Neural crest cell (in vitro differentiated cells): Measurements from ENCODE around the gene TRIP12. TPM values are rescaled to one million over a fixed set of nuclear protein-coding genes. Genes with fewer than 3 reads are reported as not detected.
A peak's percentile ranks its signal among the peaks of the same experiment; 100 is the strongest.

Experiments used
- DNase-seq: peaks from one replicate; pipeline ENCODE4 v3.0.0; 2021; ENCODE audit warnings: low read depth, mixed read lengths, low spot score
- H3K27ac Mint-ChIP-seq: one replicate; pipeline ENCODE4 v1.8.0; 2021; ENCODE audit warnings: mild to moderate bottlenecking, mixed read lengths; ENCODE audit not compliant: unreplicated experiment
- H3K27me3 Mint-ChIP-seq: 2 replicates; pipeline ENCODE4 v1.8.0; 2021; ENCODE audit warnings: low read depth, mild to moderate bottlenecking, mixed read lengths
- H3K36me3 Mint-ChIP-seq: 2 replicates; pipeline ENCODE4 v1.8.0; 2021; ENCODE audit warnings: low read depth, mild to moderate bottlenecking, mixed read lengths
- H3K4me1 Mint-ChIP-seq: 2 replicates; pipeline ENCODE4 v1.8.0; 2021; ENCODE audit warnings: mixed read lengths
- H3K4me3 Mint-ChIP-seq: one replicate; pipeline ENCODE4 v1.8.0; 2021; ENCODE audit warnings: mild to moderate bottlenecking, mixed read lengths
- H3K9me3 Mint-ChIP-seq: 2 replicates; pipeline ENCODE4 v1.8.0; 2021; ENCODE audit warnings: mixed read lengths
- total RNA-seq: library from RNA; stranded (reverse); gene quantifications from 2 replicates; pipeline ENCODE4 v1.2.1, GENCODE V29; 2021
- TF ChIP-seq, protein P1 (sequence below): fragments of 200-600 bp; sonication (generic); conservative IDR thresholded peaks from 2 replicates; pipeline ENCODE4 v1.5.0; 2021; ENCODE audit warnings: antibody characterized with exemption, mild to moderate bottlenecking

The TRIP12 gene
- total RNA-seq, 1 donor from 2014 or later = 222 TPM

DNA sequence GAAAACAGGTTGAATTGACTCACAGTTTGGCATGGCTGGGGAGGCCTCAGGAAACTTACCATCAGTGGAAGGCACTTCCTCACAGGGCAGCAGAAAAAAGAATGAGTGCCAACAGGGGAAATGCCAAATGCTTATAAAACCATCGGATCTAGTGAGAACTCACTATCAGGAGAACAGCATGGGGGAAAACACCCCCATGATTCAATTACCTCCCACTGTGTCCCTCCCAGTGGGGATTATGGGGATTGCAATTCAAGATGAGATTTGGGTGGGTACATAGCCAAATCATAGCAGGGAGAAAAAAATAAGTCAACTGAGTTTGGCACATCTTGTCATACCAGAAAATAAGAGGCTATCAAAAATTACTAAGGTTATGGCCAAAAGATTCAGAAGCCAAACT is 96.3 kb downstream of the TRIP12 start:
- TF ChIP-seq, protein P1, sequence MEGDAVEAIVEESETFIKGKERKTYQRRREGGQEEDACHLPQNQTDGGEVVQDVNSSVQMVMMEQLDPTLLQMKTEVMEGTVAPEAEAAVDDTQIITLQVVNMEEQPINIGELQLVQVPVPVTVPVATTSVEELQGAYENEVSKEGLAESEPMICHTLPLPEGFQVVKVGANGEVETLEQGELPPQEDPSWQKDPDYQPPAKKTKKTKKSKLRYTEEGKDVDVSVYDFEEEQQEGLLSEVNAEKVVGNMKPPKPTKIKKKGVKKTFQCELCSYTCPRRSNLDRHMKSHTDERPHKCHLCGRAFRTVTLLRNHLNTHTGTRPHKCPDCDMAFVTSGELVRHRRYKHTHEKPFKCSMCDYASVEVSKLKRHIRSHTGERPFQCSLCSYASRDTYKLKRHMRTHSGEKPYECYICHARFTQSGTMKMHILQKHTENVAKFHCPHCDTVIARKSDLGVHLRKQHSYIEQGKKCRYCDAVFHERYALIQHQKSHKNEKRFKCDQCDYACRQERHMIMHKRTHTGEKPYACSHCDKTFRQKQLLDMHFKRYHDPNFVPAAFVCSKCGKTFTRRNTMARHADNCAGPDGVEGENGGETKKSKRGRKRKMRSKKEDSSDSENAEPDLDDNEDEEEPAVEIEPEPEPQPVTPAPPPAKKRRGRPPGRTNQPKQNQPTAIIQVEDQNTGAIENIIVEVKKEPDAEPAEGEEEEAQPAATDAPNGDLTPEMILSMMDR = peak; percentile 21
- H3K4me3 Mint-ChIP-seq = no peak overlapping the region
- peaks cover 4% of the 10 kb centered on the region for H3K4me1 Mint-ChIP-seq
- DNase-seq = no peak
- H3K9me3 Mint-ChIP-seq = peaks cover 5% of the 10 kb centered on the region
- H3K36me3 Mint-ChIP-seq = peaks cover 39% of the 10 kb centered on the region
- H3K27me3 Mint-ChIP-seq = no peaks in the 10 kb centered on the region
- no peak overlapping the region for H3K27ac Mint-ChIP-seq

DNA sequence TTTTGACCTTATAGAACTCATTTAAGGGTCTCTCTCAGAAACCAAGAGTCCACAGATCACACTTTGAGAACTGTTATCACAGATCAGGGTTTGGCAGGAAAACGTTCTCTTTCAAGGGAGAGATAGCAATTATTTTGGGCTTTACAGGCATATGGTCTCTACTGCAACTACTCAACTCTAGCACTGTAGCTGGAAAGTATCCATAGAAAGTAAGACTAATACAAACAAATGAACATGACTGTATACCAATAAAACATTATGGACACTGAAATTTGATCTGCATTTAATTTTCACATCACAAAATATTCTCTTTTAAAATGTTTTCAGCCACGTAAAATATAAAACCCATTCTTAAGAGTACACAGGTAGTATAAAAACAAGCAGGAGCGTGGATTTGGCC is 100.5 kb downstream of the TRIP12 start:
- peaks cover 38% of the 10 kb centered on the region for H3K36me3 Mint-ChIP-seq
- peaks cover 5% of the 10 kb centered on the region for H3K9me3 Mint-ChIP-seq
- H3K4me1 Mint-ChIP-seq = peaks cover 4% of the 10 kb centered on the region
- H3K4me3 Mint-ChIP-seq = no peak overlapping the region
- TF ChIP-seq, protein P1 = no peak
- no peak overlapping the region for H3K27ac Mint-ChIP-seq
- no peak for DNase-seq
- no peaks in the 10 kb centered on the region for H3K27me3 Mint-ChIP-seq

DNA sequence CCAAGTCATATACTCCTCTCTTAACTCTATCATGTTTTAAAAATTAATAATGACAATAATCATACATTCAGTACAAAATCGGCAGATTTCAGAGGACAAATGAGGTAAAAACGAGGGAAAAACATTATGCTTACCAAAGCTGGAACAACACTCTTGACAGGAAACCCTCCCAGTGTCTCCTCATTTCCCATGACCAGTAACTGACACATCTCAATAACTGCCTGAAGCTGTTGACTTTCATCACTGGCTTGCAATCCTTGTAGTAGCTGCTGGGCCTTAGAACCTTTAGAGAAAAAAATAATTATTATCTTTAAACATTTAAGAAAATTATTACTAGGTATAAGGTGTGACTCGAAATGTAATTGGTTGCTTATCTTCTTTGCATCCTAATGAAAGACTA is 103.6 kb downstream of the TRIP12 start:
- H3K4me1 Mint-ChIP-seq = peaks cover 4% of the 10 kb centered on the region
- no peaks in the 10 kb centered on the region for H3K27me3 Mint-ChIP-seq
- TF ChIP-seq, protein P1 = no peak
- no peaks in the 10 kb centered on the region for H3K9me3 Mint-ChIP-seq
- H3K36me3 Mint-ChIP-seq = peaks cover 21% of the 10 kb centered on the region
- DNase-seq = no peak
- H3K27ac Mint-ChIP-seq = no peak overlapping the region
- H3K4me3 Mint-ChIP-seq = no peak overlapping the region

DNA sequence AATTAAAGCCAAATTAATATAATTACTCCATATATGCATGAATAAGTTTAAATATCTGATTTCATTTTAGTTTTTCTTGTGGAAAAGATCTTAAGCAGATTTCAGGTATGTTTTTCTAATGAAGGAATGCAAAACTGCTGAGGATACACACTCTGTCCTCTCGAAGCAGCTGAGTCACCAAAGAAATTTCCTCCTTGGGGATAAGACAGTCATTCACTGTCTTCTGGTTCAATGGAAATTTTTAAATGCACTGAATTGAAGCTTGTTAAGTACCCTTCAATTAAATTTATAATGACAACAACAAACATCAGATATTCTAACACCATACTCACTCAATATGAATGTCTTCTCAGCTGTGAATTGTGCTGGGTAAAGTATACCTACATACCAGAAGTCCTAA is 106.0 kb downstream of the TRIP12 start:
- peaks cover 6% of the 10 kb centered on the region for H3K36me3 Mint-ChIP-seq
- H3K9me3 Mint-ChIP-seq = no peaks in the 10 kb centered on the region
- H3K27me3 Mint-ChIP-seq = no peaks in the 10 kb centered on the region
- DNase-seq = no peak
- TF ChIP-seq, protein P1 = no peak
- no peak overlapping the region for H3K4me3 Mint-ChIP-seq
- no peak overlapping the region for H3K27ac Mint-ChIP-seq
- H3K4me1 Mint-ChIP-seq = no peaks in the 10 kb centered on the region

DNA sequence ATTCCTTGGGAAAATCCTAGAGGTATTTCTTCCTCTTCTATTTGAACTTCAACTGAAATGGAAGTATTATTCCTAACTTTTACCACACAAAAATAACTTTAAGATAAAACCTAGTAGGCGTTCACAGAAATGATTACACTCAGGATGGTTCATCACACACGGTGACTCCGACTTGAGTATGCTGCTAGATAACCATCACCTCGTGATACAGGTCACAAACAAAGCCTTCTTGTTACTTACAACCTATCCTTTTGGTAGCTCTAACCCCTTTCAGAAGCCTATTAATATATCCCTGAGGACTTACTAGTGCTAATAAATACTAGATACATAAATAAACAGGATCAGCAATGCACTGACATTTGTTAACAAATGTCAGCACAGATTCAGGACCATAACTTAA is 106.5 kb downstream of the TRIP12 start:
- TF ChIP-seq, protein P1 = no peak
- DNase-seq = no peak
- H3K9me3 Mint-ChIP-seq = no peaks in the 10 kb centered on the region
- H3K4me3 Mint-ChIP-seq = no peak overlapping the region
- no peak overlapping the region for H3K27ac Mint-ChIP-seq
- H3K36me3 Mint-ChIP-seq = peaks cover 6% of the 10 kb centered on the region
- no peaks in the 10 kb centered on the region for H3K4me1 Mint-ChIP-seq
- H3K27me3 Mint-ChIP-seq = no peaks in the 10 kb centered on the region

DNA sequence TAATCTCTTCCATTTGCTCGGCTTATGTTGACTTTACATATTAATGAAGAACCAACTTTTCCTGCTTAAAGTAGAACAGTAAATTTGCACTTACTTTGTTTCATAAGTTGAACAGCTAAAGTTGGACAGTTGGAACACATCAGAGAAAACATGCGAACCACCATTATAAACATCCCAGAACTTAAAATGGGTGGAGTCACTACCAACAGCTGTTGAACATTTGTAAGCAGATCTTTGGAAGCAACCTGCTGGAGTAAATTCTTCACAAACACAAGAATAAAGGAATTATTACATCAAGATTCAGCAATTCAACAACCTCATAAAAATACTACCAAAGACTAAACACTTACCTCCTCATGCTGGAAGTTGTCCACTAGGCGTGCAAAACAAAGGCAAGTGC is 111.0 kb downstream of the TRIP12 start:
- Mint-ChIP-seq H3K36me3 (peaks cover 8% of the 10 kb centered on the region), H3K27ac (no peak overlapping the region), H3K4me1 (no peaks in the 10 kb centered on the region), H3K27me3 (no peaks in the 10 kb centered on the region), H3K4me3 (no peak overlapping the region), H3K9me3 (no peaks in the 10 kb centered on the region)
- TF ChIP-seq, protein P1 = no peak
- DNase-seq = no peak
